CD4-positive, CD25-positive, alpha-beta regulatory T cell (primary cell): Measurements from ENCODE around the gene IPO4. TPM values are rescaled to one million over a fixed set of nuclear protein-coding genes. Genes with fewer than 3 reads are reported as not detected.

ENCODE experiments used
- ATAC-seq, 2 donors: fragments of 150-1000 bp; cut with Tn5 transposase; one replicate each; pipeline ENCODE4 v1.10.0; 2021; ENCODE audit warnings: low read depth in 2 of 2, moderate number of reproducible peaks in 2 of 2, moderate library complexity in 1 of 2
- DNase-seq, 3 donors: peaks; one replicate each; pipeline versions ENCODE4 v3.0.0 to v3.0.0-alpha.2; 2012 to 2022; ENCODE audit warnings: mixed read lengths in 1 of 3
- H3K27ac ChIP-seq: one replicate; pipeline ENCODE4 v1.7.0; 2013; ENCODE audit warnings: mild to moderate bottlenecking, low read length; ENCODE audit not compliant: insufficient read depth, poor library complexity, severe bottlenecking
- H3K27me3 ChIP-seq: one replicate; pipeline ENCODE4 v1.7.0; 2013; ENCODE audit warnings: low read length; ENCODE audit not compliant: control insufficient read depth, insufficient read depth
- H3K36me3 ChIP-seq: one replicate; pipeline ENCODE4 v1.7.0; 2013; ENCODE audit warnings: mild to moderate bottlenecking, low read length, moderate library complexity; ENCODE audit not compliant: control insufficient read depth, insufficient read depth
- H3K4me1 ChIP-seq: 2 replicates; pipeline ENCODE4 v1.7.0; 2013; ENCODE audit warnings: mild to moderate bottlenecking, low read length; ENCODE audit not compliant: insufficient read depth, control insufficient read depth, poor library complexity, severe bottlenecking
- H3K4me3 ChIP-seq: one replicate; pipeline ENCODE4 v1.7.0; 2013; ENCODE audit warnings: low read depth, mild to moderate bottlenecking, low read length, moderate library complexity
- H3K9me3 ChIP-seq, 2 experiments: 1 replicate in 1 of 2; 2 replicates in 1 of 2; pipeline ENCODE4 v1.7.0; 2013; ENCODE audit warnings: low read length in 2 of 2, mild to moderate bottlenecking in 1 of 2, moderate library complexity in 1 of 2; ENCODE audit not compliant: control insufficient read depth in 2 of 2
- H3K27ac Mint-ChIP-seq, 3 donors: one replicate each; pipeline ENCODE4 v1.8.0; 2020 to 2022; ENCODE audit warnings: mild to moderate bottlenecking in 3 of 3, mixed read lengths in 3 of 3, moderate library complexity in 2 of 3
- H3K27me3 Mint-ChIP-seq: one replicate; pipeline ENCODE4 v1.8.0; 2022; ENCODE audit warnings: mild to moderate bottlenecking, mixed read lengths
- H3K36me3 Mint-ChIP-seq: one replicate; pipeline ENCODE4 v1.8.0; 2020; ENCODE audit warnings: mixed read lengths
- H3K4me1 Mint-ChIP-seq, 4 donors: one replicate each; pipeline ENCODE4 v1.8.0; 2020 to 2022; ENCODE audit warnings: mixed read lengths in 4 of 4, mild to moderate bottlenecking in 1 of 4
- H3K4me3 Mint-ChIP-seq, 4 donors: one replicate each; pipeline ENCODE4 v1.8.0; 2020 to 2022; ENCODE audit warnings: mild to moderate bottlenecking in 4 of 4, mixed read lengths in 4 of 4, moderate library complexity in 3 of 4
- H3K9me3 Mint-ChIP-seq, 7 donors: one replicate each; pipeline ENCODE4 v1.8.0; 2020 to 2022; ENCODE audit warnings: mixed read lengths in 7 of 7, mild to moderate bottlenecking in 3 of 7, moderate library complexity in 2 of 7
- polyA plus RNA-seq, 4 donors: library from polyadenylated mRNA; unstranded; fragments of 300-500 nt; fragmentation: Illumina TruSeq; gene quantifications; one replicate each; pipeline ENCODE4 v1.2.3, GENCODE V29; 2021
- total RNA-seq: library from RNA; stranded (reverse); gene quantifications from one replicate; pipeline ENCODE4 v1.2.3, GENCODE V29; 2022

Gene IPO4
- total and polyA plus RNA-seq, 5 donors from 2014 or later = 13.0 to 33.7 (median 14.4) TPM

DNA sequence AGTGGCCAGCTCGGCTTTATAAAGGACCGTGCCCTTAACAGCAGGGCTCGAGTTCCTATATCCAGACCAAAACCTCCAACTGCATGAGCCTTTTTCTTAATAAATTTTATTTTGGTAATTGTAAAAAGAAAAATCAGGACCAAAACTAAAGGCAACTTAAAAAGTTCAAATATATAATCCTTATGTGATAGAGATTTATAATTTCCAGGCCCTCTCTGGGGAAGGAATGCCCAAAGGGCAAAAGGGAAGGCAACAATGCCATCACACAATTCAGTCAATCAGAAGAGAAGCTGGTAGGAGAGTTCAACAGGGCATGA lies 401 bp upstream of the IPO4 start:
- H3K27me3 ChIP-seq = no peaks in the 10 kb centered on the region
- Mint-ChIP-seq H3K9me3 (no peaks in the 10 kb centered on the region), H3K36me3 (peaks cover 9% of the 10 kb centered on the region), H3K27me3 (peaks cover 5% of the 10 kb centered on the region), H3K4me3 (peak overlapping the region; percentile 90 to 98 (median 94)), H3K4me1 (peaks cover 22 to 51% (median 28%) of the 10 kb centered on the region in 4 donors), H3K27ac (peak overlapping the region; percentile 88 to 95 (median 92))
- DNase-seq (no peak), ATAC-seq (no peak)
- H3K4me1 ChIP-seq = peaks cover 20% of the 10 kb centered on the region
- peak overlapping the region; percentile 13 for H3K4me3 ChIP-seq
- H3K9me3 ChIP-seq = no peaks in the 10 kb centered on the region
- peak overlapping the region; percentile 79 for H3K27ac ChIP-seq
- peaks cover 36% of the 10 kb centered on the region for H3K36me3 ChIP-seq

DNA sequence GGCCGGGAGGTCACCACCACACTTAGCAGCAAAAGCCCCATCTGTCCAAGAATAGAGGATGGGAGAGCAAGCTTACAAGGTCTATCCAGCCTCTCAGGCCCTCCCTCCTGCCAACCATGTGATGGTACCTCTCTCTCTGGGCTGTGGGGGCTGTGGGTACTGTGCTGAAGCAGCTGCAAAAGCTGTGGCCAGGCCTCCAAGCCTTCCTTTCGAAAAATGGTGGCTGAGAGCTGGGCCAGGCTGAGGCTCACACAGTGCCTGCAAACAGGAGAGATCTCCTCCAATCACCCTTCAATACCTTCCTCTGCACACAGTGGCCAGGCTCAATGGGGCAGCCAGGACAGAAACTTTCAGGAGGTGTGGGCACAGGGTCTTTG lies 1.1 kb downstream of the IPO4 start:
- Mint-ChIP-seq H3K36me3 (peaks cover 5% of the 10 kb centered on the region), H3K27ac (peak overlapping the region in 2 of 3 donors; percentile 92 to 95), H3K4me3 (peak overlapping the region; percentile 90 to 98 (median 94)), H3K4me1 (peaks cover 21 to 42% (median 24%) of the 10 kb centered on the region in 4 donors), H3K9me3 (no peaks in the 10 kb centered on the region), H3K27me3 (peaks cover 5% of the 10 kb centered on the region)
- no peak for DNase-seq
- Histone ChIP-seq H3K27ac (peak overlapping the region; percentile 79), H3K27me3 (no peaks in the 10 kb centered on the region), H3K4me3 (peak overlapping the region; percentile 61), H3K36me3 (peaks cover 35% of the 10 kb centered on the region), H3K9me3 (no peaks in the 10 kb centered on the region), H3K4me1 (peaks cover 18% of the 10 kb centered on the region)
- ATAC-seq = no peak

DNA sequence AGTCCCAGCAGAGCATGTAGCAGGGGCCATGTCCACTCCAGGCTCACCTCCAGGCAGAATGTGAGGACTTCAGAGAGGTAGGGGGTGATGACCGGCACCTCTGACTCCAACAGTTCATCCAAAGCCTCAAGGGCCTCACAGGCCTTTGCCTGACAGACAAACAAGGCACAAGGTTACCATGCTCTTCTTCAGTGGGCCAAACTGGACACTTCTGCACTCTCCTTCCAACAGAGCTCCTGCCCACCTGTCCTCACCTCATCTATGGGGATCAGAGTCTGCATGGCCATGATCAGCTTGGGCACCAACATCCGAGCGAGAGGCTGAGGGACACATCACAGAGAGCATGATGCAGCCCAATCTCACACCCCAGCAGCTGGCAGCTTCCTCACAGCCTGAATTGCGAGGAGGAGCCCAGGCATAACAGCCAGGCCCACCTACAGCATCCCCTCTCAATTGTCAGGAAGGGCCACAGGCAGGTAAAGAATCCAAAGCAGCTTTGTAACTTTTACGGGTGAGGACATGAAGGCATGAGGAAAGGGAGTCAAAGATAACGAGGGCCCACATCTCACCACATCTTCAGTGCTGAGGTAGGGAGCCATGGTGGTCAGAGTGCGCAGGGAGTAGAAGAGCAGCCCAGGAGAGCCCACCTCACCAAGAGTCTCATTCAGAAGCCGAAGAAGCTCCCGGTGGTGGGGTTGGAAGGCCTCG lies 1.6 kb downstream of the IPO4 start:
- DNase-seq (no peak), ATAC-seq (no peak)
- Histone ChIP-seq H3K4me1 (peaks cover 18% of the 10 kb centered on the region), H3K27ac (no peak overlapping the region), H3K27me3 (no peaks in the 10 kb centered on the region), H3K36me3 (peaks cover 30% of the 10 kb centered on the region), H3K9me3 (no peaks in the 10 kb centered on the region), H3K4me3 (peak overlapping the region; percentile 11)
- Mint-ChIP-seq H3K36me3 (peaks cover 4% of the 10 kb centered on the region), H3K4me3 (peak overlapping the region in 3 of 4 donors; percentile 90 to 95 (median 92)), H3K27ac (peak overlapping the region; percentile 28 to 92 (median 64)), H3K4me1 (peaks cover 16 to 38% (median 26%) of the 10 kb centered on the region in 4 donors), H3K27me3 (peaks cover 5% of the 10 kb centered on the region), H3K9me3 (no peaks in the 10 kb centered on the region)

DNA sequence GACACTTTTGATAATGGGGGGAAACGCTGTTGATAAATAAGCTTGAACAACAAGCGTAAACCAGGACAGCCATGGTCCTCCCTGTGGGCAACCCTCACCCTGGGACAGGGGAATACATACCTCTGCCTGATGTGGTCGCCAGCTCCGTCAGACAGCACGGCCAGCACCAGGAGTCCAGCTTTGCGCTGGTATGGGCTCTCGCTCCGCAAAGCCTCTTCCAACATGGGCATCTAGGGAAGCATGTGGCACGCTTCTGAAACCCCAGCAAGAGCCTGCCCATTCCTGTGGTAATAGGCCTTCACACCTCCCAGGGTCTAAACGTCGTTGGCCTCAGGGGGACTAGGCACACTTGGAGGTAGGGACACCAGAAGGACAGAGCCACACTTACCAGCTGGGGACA lies 2.9 kb downstream of the IPO4 start:
- H3K36me3 ChIP-seq = peaks cover 34% of the 10 kb centered on the region
- H3K27ac Mint-ChIP-seq = peak overlapping the region in 1 of 3 donors; percentile 15

DNA sequence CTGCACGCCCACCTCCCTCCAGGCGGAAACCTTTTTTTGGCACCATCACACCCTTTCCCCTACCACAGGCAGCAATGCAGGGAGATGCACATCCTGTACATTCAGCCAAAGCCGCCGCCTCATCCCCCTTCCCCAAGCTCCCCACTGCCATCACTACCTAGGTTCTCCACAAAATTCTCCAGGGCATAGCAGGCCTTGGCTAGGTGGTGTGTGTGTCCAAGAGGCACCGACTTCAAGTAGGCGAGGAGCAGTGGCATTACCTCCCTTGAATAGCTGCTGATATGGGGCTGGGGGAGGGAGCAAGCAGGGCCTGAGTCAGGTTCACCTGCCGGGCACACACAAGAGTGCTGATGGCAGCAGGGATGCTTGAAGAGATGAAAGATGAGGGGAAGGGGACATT lies 3.6 kb downstream of the IPO4 start:
- Histone ChIP-seq H3K4me1 (peaks cover 18% of the 10 kb centered on the region), H3K36me3 (peaks cover 38% of the 10 kb centered on the region), H3K27ac (no peak overlapping the region), H3K4me3 (no peak overlapping the region), H3K27me3 (no peaks in the 10 kb centered on the region), H3K9me3 (no peaks in the 10 kb centered on the region)
- peak overlapping the region in 1 of 4 donors; percentile 15 for H3K4me3 Mint-ChIP-seq
- no peak for DNase-seq
- peaks cover 5% of the 10 kb centered on the region for H3K27me3 Mint-ChIP-seq
- peaks cover 11 to 32% (median 19%) of the 10 kb centered on the region in 4 donors for H3K4me1 Mint-ChIP-seq
- peaks cover 10% of the 10 kb centered on the region for H3K36me3 Mint-ChIP-seq
- H3K27ac Mint-ChIP-seq = peak overlapping the region in 1 of 3 donors; percentile 69
- no peak for ATAC-seq
- no peaks in the 10 kb centered on the region for H3K9me3 Mint-ChIP-seq

More for the DNA sequence above, 2.9 kb downstream of the IPO4 start:
- H3K9me3 Mint-ChIP-seq = no peaks in the 10 kb centered on the region
- peaks cover 5% of the 10 kb centered on the region for H3K27me3 Mint-ChIP-seq
- Histone ChIP-seq H3K4me3 (no peak overlapping the region), H3K27me3 (no peaks in the 10 kb centered on the region), H3K9me3 (no peaks in the 10 kb centered on the region), H3K27ac (no peak overlapping the region), H3K4me1 (peaks cover 18% of the 10 kb centered on the region)
- ATAC-seq (no peak), DNase-seq (no peak)
- H3K4me1 Mint-ChIP-seq = peaks cover 11 to 32% (median 20%) of the 10 kb centered on the region in 4 donors
- H3K4me3 Mint-ChIP-seq = peak overlapping the region in 1 of 4 donors; percentile 83
- peaks cover 8% of the 10 kb centered on the region for H3K36me3 Mint-ChIP-seq

DNA sequence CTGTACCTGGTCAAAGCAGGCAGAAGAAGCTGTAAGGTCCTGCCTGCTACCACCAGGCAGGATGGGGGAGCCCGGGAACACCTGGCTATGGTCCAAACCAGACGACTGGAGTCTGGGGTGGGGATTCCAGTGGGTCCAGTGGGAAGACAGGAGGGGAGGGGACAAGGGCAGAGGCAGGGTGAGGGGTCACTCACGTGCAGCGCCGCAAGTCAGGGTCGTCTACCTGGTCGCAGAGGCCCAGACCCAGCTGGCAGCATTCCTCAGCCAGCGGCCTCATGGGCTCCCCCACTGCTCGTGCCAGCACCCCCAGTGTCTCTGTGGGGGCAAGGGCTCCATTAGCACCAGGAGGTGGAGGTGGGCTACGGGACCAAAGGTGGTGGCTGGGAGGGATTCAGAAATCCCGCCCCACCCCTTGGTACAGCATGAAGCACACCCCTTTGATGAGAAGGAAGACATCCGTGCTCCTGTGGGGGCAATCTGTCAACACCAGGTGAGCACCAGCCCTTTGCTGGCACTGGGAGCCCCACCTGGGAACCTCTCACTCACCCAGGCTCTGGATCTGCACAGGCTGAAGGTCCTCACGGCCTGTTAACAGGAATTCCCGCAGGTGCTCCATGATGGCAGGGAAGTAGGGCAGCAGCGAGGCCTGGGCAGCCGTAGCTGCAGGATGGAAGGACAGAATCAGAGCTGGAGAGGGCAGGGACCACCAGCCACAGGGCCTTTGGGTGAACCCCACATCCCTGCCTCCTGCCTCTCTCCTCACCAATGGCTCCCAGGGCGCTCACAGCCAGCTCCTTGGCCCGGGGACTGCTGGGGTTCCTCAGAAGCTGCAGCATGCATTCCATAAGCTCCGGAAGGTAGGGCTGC lies 4.3 kb downstream of the IPO4 start:
- Histone ChIP-seq H3K4me3 (no peak overlapping the region), H3K27me3 (no peaks in the 10 kb centered on the region), H3K27ac (no peak overlapping the region), H3K9me3 (no peaks in the 10 kb centered on the region), H3K36me3 (peaks cover 44% of the 10 kb centered on the region), H3K4me1 (peaks cover 18% of the 10 kb centered on the region)
- Mint-ChIP-seq H3K36me3 (peaks cover 13% of the 10 kb centered on the region), H3K27ac (no peak overlapping the region), H3K9me3 (no peaks in the 10 kb centered on the region), H3K4me1 (peaks cover 9 to 29% (median 17%) of the 10 kb centered on the region in 4 donors), H3K4me3 (no peak overlapping the region), H3K27me3 (peaks cover 5% of the 10 kb centered on the region)
- DNase-seq (no peak), ATAC-seq (no peak)

DNA sequence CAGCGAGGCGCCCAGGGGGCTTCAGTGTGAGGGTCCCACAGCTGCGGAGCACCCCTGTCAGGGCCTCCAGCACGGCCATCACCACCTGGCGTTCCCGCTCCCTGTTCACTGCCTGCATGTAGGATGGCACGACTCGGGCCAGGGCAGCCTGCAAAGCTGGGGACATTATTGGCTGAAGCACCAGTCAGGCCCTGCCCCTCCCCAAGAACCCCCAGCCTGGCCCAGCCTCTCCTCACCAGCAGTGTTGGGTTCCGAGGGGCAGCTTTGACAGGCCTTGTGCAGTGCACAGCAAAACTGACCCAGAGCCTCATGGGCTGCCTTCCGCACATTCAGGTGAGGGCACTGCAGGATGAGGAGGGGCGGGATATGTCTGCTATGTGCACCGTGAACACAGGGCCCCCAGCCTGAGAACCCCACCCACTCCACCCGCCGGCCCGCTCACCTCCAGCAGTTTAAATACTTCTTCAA lies 5.6 kb downstream of the IPO4 start:
- DNase-seq (no peak), ATAC-seq (no peak)
- Histone ChIP-seq H3K36me3 (peaks cover 55% of the 10 kb centered on the region), H3K27ac (no peak overlapping the region), H3K4me1 (peaks cover 11% of the 10 kb centered on the region), H3K9me3 (no peaks in the 10 kb centered on the region), H3K27me3 (no peaks in the 10 kb centered on the region), H3K4me3 (no peak overlapping the region)
- Mint-ChIP-seq H3K4me3 (no peak overlapping the region), H3K36me3 (peaks cover 13% of the 10 kb centered on the region), H3K27me3 (peaks cover 4% of the 10 kb centered on the region), H3K4me1 (peaks cover 0 to 20% (median 9%) of the 10 kb centered on the region in 4 donors), H3K9me3 (no peaks in the 10 kb centered on the region), H3K27ac (no peak overlapping the region)
